OCI-LY1 (cell line): ENCODE results near the gene AGL.
"Not testable (repeated sequence)": the region's sequence is repeated elsewhere in the genome, so short reads cannot be mapped to it uniquely, and the experiment has no call there.

Source experiments
- H2AFZ ChIP-seq: fragments of 200-600 bp; sonication (generic), shearing (Covaris generic); 2 replicates; pipeline ENCODE4 v1.6.0; 2014; ENCODE audit warnings: antibody characterized with exemption, mild to moderate bottlenecking, low read length
- H3F3A ChIP-seq: fragments of 200-600 bp; sonication (generic), shearing (Covaris generic); 2 replicates; pipeline ENCODE4 v1.6.0; 2014; ENCODE audit warnings: mild to moderate bottlenecking, antibody characterized with exemption, low read length, moderate library complexity; ENCODE audit not compliant: insufficient read depth
- H3K27ac ChIP-seq: fragments of 200-600 bp; sonication (generic); 2 replicates; pipeline ENCODE4 v1.5.1; 2014; ENCODE audit warnings: low read length, mixed run types, mild to moderate bottlenecking, low read depth; ENCODE audit not compliant: poor library complexity, severe bottlenecking
- H3K27me3 ChIP-seq: fragments of 200-600 bp; sonication (generic); 2 replicates; pipeline ENCODE4 v1.6.0; 2014; ENCODE audit warnings: antibody characterized with exemption, mild to moderate bottlenecking, low read length, moderate library complexity; ENCODE audit not compliant: insufficient read depth
- H3K36me3 ChIP-seq: fragments of 200-600 bp; sonication (generic); 2 replicates; pipeline ENCODE4 v1.6.1; 2014; ENCODE audit warnings: mild to moderate bottlenecking, antibody characterized with exemption, low read length, moderate library complexity, mixed read lengths; ENCODE audit not compliant: insufficient read depth
- H3K4me1 ChIP-seq: fragments of 200-600 bp; sonication (generic); 2 replicates; pipeline ENCODE4 v1.5.1; 2014; ENCODE audit warnings: mild to moderate bottlenecking, low read length, moderate library complexity; ENCODE audit not compliant: insufficient read depth, severe bottlenecking
- H3K4me2 ChIP-seq: fragments of 200-600 bp; sonication (generic), shearing (Covaris generic); 2 replicates; pipeline ENCODE4 v1.6.1; 2014; ENCODE audit warnings: low read length
- H3K4me3 ChIP-seq: fragments of 200-600 bp; sonication (generic); 2 replicates; pipeline ENCODE4 v1.5.1; 2014; ENCODE audit warnings: low read length, low read depth, mild to moderate bottlenecking, mixed read lengths; ENCODE audit not compliant: poor library complexity, severe bottlenecking
- H3K79me2 ChIP-seq: fragments of 200-600 bp; shearing (Covaris generic); 2 replicates; pipeline ENCODE4 v1.6.1; 2016; ENCODE audit warnings: mixed run types, low read length, mixed read lengths; ENCODE audit not compliant: insufficient read depth
- H3K9ac ChIP-seq: fragments of 200-600 bp; sonication (generic), shearing (Covaris generic); 2 replicates; pipeline ENCODE4 v1.6.1; 2014; ENCODE audit warnings: mild to moderate bottlenecking, low read length, mixed read lengths
- H3K9me2 ChIP-seq: fragments of 200-600 bp; sonication (generic), shearing (Covaris generic); 2 replicates; pipeline ENCODE4 v1.6.1; 2014; ENCODE audit warnings: low read depth, mild to moderate bottlenecking, low read length, mixed read lengths
- H3K9me3 ChIP-seq: fragments of 200-600 bp; shearing (Covaris generic); 2 replicates; pipeline ENCODE4 v1.6.1; 2014; ENCODE audit warnings: low read length, mixed read lengths
- H4K20me1 ChIP-seq: fragments of 200-600 bp; sonication (generic), shearing (Covaris generic); 2 replicates; pipeline ENCODE4 v1.6.0; 2016; ENCODE audit warnings: mild to moderate bottlenecking, low read length; ENCODE audit not compliant: insufficient read depth
- CTCF ChIP-seq: fragments of 200-600 bp; sonication (generic), shearing (Covaris generic); IDR thresholded peaks from 2 replicates; pipeline ENCODE4 v1.5.1; 2017; ENCODE audit warnings: mild to moderate bottlenecking, antibody characterized with exemption, low read length, moderate library complexity, mixed read lengths
- EZH2 ChIP-seq: fragments of 200-600 bp; sonication (generic), shearing (Covaris generic); IDR thresholded peaks from 2 replicates; pipeline ENCODE4 v1.8.0; 2017; ENCODE audit warnings: borderline replicate concordance, mixed run types, mild to moderate bottlenecking, antibody characterized with exemption, low read length, moderate library complexity, mixed read lengths

AGL gene

GRCh38 chr1:99843760-99844159 lies 6.4 kb upstream of the AGL start:
- Histone ChIP-seq H3F3A (no peaks in the 10 kb centered on the region), H3K27me3 (no peaks in the 10 kb centered on the region), H3K36me3 (no peaks in the 10 kb centered on the region), H3K9me3 (no peaks in the 10 kb centered on the region), H3K27ac (no peak overlapping the region), H3K79me2 (no peaks in the 10 kb centered on the region), H2AFZ (no peak overlapping the region), H3K4me1 (peaks cover 6% of the 10 kb centered on the region), H3K9ac (no peak overlapping the region), H3K9me2 (no peaks in the 10 kb centered on the region), H4K20me1 (no peaks in the 10 kb centered on the region), H3K4me3 (no peak overlapping the region), H3K4me2 (no peak overlapping the region)
- TF ChIP-seq CTCF (no peak), EZH2 (no peak)

- not testable (repeated sequence) for H3K9ac ChIP-seq, H3F3A ChIP-seq, H4K20me1 ChIP-seq, H3K9me3 ChIP-seq, H3K4me2 ChIP-seq, H3K79me2 ChIP-seq, H3K27me3 ChIP-seq, H3K9me2 ChIP-seq, H3K36me3 ChIP-seq, H2AFZ ChIP-seq, H3K4me3 ChIP-seq, H3K27ac ChIP-seq
- H3K4me1 ChIP-seq: peaks cover 15% of the 10 kb centered on the region
Observed at GRCh38 chr1:99845201-99845600, 5.0 kb upstream of the AGL start.

- peak overlapping the region; percentile 84 for H3K4me2 ChIP-seq
- H3K27me3 ChIP-seq: no peaks in the 10 kb centered on the region
- peak overlapping the region; percentile 78 for H3K9ac ChIP-seq
- H3K4me1 ChIP-seq: peaks cover 32% of the 10 kb centered on the region
- H3K79me2 ChIP-seq: 0 out of 2 replicates have a peak, but pooled peaks cover 13% of the 10 kb centered on the region
- no peaks in the 10 kb centered on the region for H4K20me1 ChIP-seq
- no peak for TF ChIP-seq CTCF
- TF ChIP-seq EZH2: no peak
- peak overlapping the region; percentile 72 for H3K27ac ChIP-seq
- H3K4me3 ChIP-seq: peak overlapping the region; percentile 77
- no peaks in the 10 kb centered on the region for H3K9me3 ChIP-seq
- H2AFZ ChIP-seq: peak overlapping the region; percentile 71
- no peaks in the 10 kb centered on the region for H3F3A ChIP-seq
- H3K36me3 ChIP-seq: peaks cover 8% of the 10 kb centered on the region
- no peaks in the 10 kb centered on the region for H3K9me2 ChIP-seq
Observed at GRCh38 chr1:99849413-99849743, 783 bp upstream of the AGL start.

- H3K9ac ChIP-seq: peak overlapping the region; percentile 78
Observed at GRCh38 chr1:99850459-99851291, 514 bp downstream of the AGL start.

More at GRCh38 chr1:99850459-99851291, 514 bp downstream of the AGL start:
- TF ChIP-seq CTCF (no peak), EZH2 (no peak)
- Histone ChIP-seq H3K27me3 (no peaks in the 10 kb centered on the region), H2AFZ (peak overlapping the region; percentile 9; the same call in 1 of the 2 replicates), H3F3A (no peaks in the 10 kb centered on the region), H3K79me2 (0 out of 2 replicates have a peak, but pooled peaks cover 13% of the 10 kb centered on the region), H3K27ac (peak overlapping the region; percentile 72), H3K4me1 (peaks cover 32% of the 10 kb centered on the region), H4K20me1 (no peaks in the 10 kb centered on the region), H3K9me2 (no peaks in the 10 kb centered on the region), H3K36me3 (peaks cover 8% of the 10 kb centered on the region), H3K4me2 (peak overlapping the region; percentile 84), H3K9me3 (no peaks in the 10 kb centered on the region), H3K4me3 (peak overlapping the region; percentile 77)
